PC-3 (cell line): ENCODE measurements around the gene RAB23. TPM values are rescaled to one million over a fixed set of nuclear protein-coding genes. Genes with fewer than 3 reads are reported as not detected.

Source experiments
- ATAC-seq: fragments of 200-7000 bp; cut with Tn5 transposase; 2 replicates; pipeline ENCODE4 v1.9.1; 2020; ENCODE audit warnings: mild to moderate bottlenecking, moderate library complexity
- BruUV-seq: library from RNA; stranded (reverse); fragments of 400-500 nt; replicated peaks from 2 replicates; lab custom pipeline; 2021; lab: Mats Ljungman, UMichigan
- CTCF ChIA-PET: fragments of 300-600 bp; sonication (Branson Sonifier 250); formaldehyde crosslinking; loops from one replicate; lab custom pipeline; 2022; ENCODE audit warnings: antibody characterized with exemption; lab: Charles Lee
- POLR2A ChIA-PET: fragments of 300-600 bp; sonication (Branson Sonifier 250); formaldehyde crosslinking; loops from one replicate; lab custom pipeline; 2022; ENCODE audit warnings: antibody characterized with exemption; ENCODE audit not compliant: unreplicated experiment; lab: Charles Lee
- DNase-seq: peaks from one replicate; pipeline ENCODE4 v3.0.0-alpha.2; 2015
- H2AFZ ChIP-seq: fragments of 300-600 bp; sonication (generic); 2 replicates; pipeline ENCODE4 v1.6.0; 2016; ENCODE audit warnings: antibody characterized with exemption, low read length
- H3F3A ChIP-seq: fragments of 300-600 bp; sonication (generic); one replicate; pipeline ENCODE4 v1.6.0; 2017; ENCODE audit warnings: antibody characterized with exemption, low read length, control low read depth, mild to moderate bottlenecking; ENCODE audit not compliant: unreplicated experiment
- H3K27ac ChIP-seq: fragments of 300-600 bp; sonication (generic); 2 replicates; pipeline ENCODE4 v1.5.1; 2016; ENCODE audit warnings: mild to moderate bottlenecking, low read length
- H3K27me3 ChIP-seq: fragments of 300-600 bp; sonication (generic); 2 replicates; pipeline ENCODE4 v1.6.1; 2016; ENCODE audit warnings: low read length, mixed read lengths
- H3K36me3 ChIP-seq: fragments of 300-600 bp; sonication (generic); 2 replicates; pipeline ENCODE4 v1.6.1; 2016; ENCODE audit warnings: low read depth, mixed run types, low read length, mixed read lengths
- H3K4me1 ChIP-seq: fragments of 300-600 bp; sonication (generic); 2 replicates; pipeline ENCODE4 v1.5.1; 2016; ENCODE audit warnings: low read length; ENCODE audit not compliant: insufficient read depth
- H3K4me2 ChIP-seq: fragments of 300-600 bp; sonication (generic); 2 replicates; pipeline ENCODE4 v1.6.0; 2016; ENCODE audit warnings: low read length
- H3K4me3 ChIP-seq: fragments of 300-600 bp; sonication (generic); 2 replicates; pipeline ENCODE4 v1.5.1; 2016; ENCODE audit warnings: mild to moderate bottlenecking, low read length, mixed read lengths
- H3K79me2 ChIP-seq: fragments of 300-600 bp; sonication (generic); 2 replicates; pipeline ENCODE4 v1.6.1; 2017; ENCODE audit warnings: low read length, mixed read lengths
- H3K9ac ChIP-seq: fragments of 300-600 bp; sonication (generic); 2 replicates; pipeline ENCODE4 v1.6.0; 2016; ENCODE audit warnings: mild to moderate bottlenecking, low read length
- H3K9me2 ChIP-seq: fragments of 300-600 bp; sonication (generic); replicated peaks from 2 replicates; pipeline ENCODE4 v1.6.1; 2016; ENCODE audit warnings: mixed run types, low read length, mixed read lengths
- H3K9me3 ChIP-seq: fragments of 300-600 bp; sonication (generic); 2 replicates; pipeline ENCODE4 v1.6.1; 2016; ENCODE audit warnings: low read length, mixed read lengths
- H4K20me1 ChIP-seq: fragments of 300-600 bp; sonication (generic); 2 replicates; pipeline ENCODE4 v1.6.1; 2016; ENCODE audit warnings: low read length, mixed read lengths
- CTCF ChIP-seq: fragments of 300-600 bp; sonication (generic); conservative IDR thresholded peaks from 2 replicates; pipeline ENCODE4 v1.5.1; 2017; ENCODE audit warnings: antibody characterized with exemption, low read depth, mild to moderate bottlenecking, low read length
- EZH2 ChIP-seq: fragments of 300-600 bp; sonication (generic); IDR thresholded peaks from one replicate; pipeline ENCODE4 v1.6.1; 2017; ENCODE audit warnings: antibody characterized with exemption, mild to moderate bottlenecking, low read length; ENCODE audit not compliant: unreplicated experiment
- EZH2phosphoT487 ChIP-seq: fragments of 300-600 bp; sonication (generic); IDR thresholded peaks from 2 replicates; pipeline ENCODE4 v1.6.1; 2018; ENCODE audit warnings: mild to moderate bottlenecking, antibody characterized with exemption, low read length, borderline replicate concordance
- intact Hi-C: fragments of 100-400 bp; cut with micrococcal nuclease; formaldehyde crosslinking; loops from 2 replicates; pipeline ENCODE4 v1.9.0; 2023
- total RNA-seq: library from RNA; depleted of rRNA; stranded (reverse); fragments of >200 nt; gene quantifications from 2 replicates; pipeline ENCODE4 v1.2.3, GENCODE V29; 2014

Gene RAB23
- total RNA-seq, 1 experiment from 2014 or later = 11.2 TPM

GRCh38 chr6:57173886-57174510 lies 48.1 kb downstream of the RAB23 start:
- peak overlapping the region; percentile 86 for H3K9ac ChIP-seq
- peaks cover 75% of the 10 kb centered on the region for H3K79me2 ChIP-seq
- CTCF ChIA-PET = no interaction called here
- H4K20me1 ChIP-seq = 0 out of 2 replicates have a peak, but pooled peaks cover 3% of the 10 kb centered on the region
- TF ChIP-seq EZH2phosphoT487 (no peak), EZH2 (no peak), CTCF (no peak)
- peak overlapping the region; percentile 92 for H3K4me3 ChIP-seq
- intact Hi-C loops = loop anchor here (2.0 to 5.0 kb wide), 5 partner anchors 93 to 272 kb away; partner anchors contain the start of genes BEND6 and KIAA1586
- H3F3A ChIP-seq = peaks cover 3% of the 10 kb centered on the region
- H3K27me3 ChIP-seq = no peaks in the 10 kb centered on the region
- H3K4me2 ChIP-seq = peak overlapping the region; percentile 88
- H3K9me3 ChIP-seq = no peaks in the 10 kb centered on the region
- H3K36me3 ChIP-seq = peaks cover 2% of the 10 kb centered on the region; the same call in 1 of the 2 replicates
- H3K27ac ChIP-seq = peak overlapping the region; percentile 69
- TSS peak; percentile 34 for BruUV-seq
- ATAC-seq (peak; percentile 17; the same call in 1 of the 2 replicates), DNase-seq (peak; percentile 77)
- peaks cover 19% of the 10 kb centered on the region for H3K4me1 ChIP-seq
- peak overlapping the region; percentile 81 for H2AFZ ChIP-seq
- H3K9me2 ChIP-seq = no peaks in the 10 kb centered on the region
- POLR2A ChIA-PET = no interaction called here

- TSS peak; percentile 48 for BruUV-seq
- peak overlapping the region; percentile 88 for H3K4me2 ChIP-seq
- H2AFZ ChIP-seq = peak overlapping the region; percentile 81
- H3K36me3 ChIP-seq = no peaks in the 10 kb centered on the region; the same call in 1 of the 2 replicates
- peak; percentile 35 for ATAC-seq
- intact Hi-C loops = loop anchor here (2.0 to 5.0 kb wide), 4 partner anchors 94 to 271 kb away; partner anchors contain the start of genes BEND6 and KIAA1586
- TF ChIP-seq EZH2 = no peak
- peak overlapping the region; percentile 92 for H3K4me3 ChIP-seq
- no peaks in the 10 kb centered on the region for H4K20me1 ChIP-seq
- H3K27me3 ChIP-seq = no peaks in the 10 kb centered on the region
- peak; percentile 53 for DNase-seq
- H3F3A ChIP-seq = peaks cover 3% of the 10 kb centered on the region
- H3K79me2 ChIP-seq = peaks cover 68% of the 10 kb centered on the region
- CTCF ChIA-PET = no interaction called here
- peak overlapping the region; percentile 69 for H3K27ac ChIP-seq
- peak overlapping the region; percentile 86 for H3K9ac ChIP-seq
- H3K9me2 ChIP-seq = no peaks in the 10 kb centered on the region
- H3K4me1 ChIP-seq = peaks cover 19% of the 10 kb centered on the region
- POLR2A ChIA-PET = no interaction called here
- H3K9me3 ChIP-seq = no peaks in the 10 kb centered on the region
Measured at GRCh38 chr6:57173056-57173885, 48.8 kb downstream of the RAB23 start.
